Naive thymus-derived CD4-positive, alpha-beta T cell (primary cell): ENCODE results near the gene ENG. TPM values are rescaled to one million over a fixed set of nuclear protein-coding genes. Genes with fewer than 3 reads are reported as not detected.

Experiments used
- ATAC-seq: fragments of 150-1000 bp; cut with Tn5 transposase; 2 replicates; pipeline ENCODE4 v1.10.0; 2021; ENCODE audit warnings: mild to moderate bottlenecking, moderate library complexity
- CTCF ChIA-PET: fragments of 350-600 bp; sonication (Branson Sonifier 250); formaldehyde crosslinking; loops from one replicate; lab custom pipeline; 2021; ENCODE audit warnings: antibody characterized with exemption; lab: Charles Lee
- POLR2A ChIA-PET: fragments of 350-600 bp; sonication (Branson Sonifier 250); formaldehyde crosslinking; loops from one replicate; lab custom pipeline; 2021; ENCODE audit warnings: antibody characterized with exemption, inconsistent platforms; lab: Charles Lee
- DNase-seq, 9 donors: peaks; one replicate each; pipeline versions ENCODE4 v3.0.0 to v3.0.0-alpha.2; 2020 to 2022; ENCODE audit warnings: mixed read lengths in 1 of 9
- H3K27ac ChIP-seq: one replicate; pipeline ENCODE4 v1.7.0; 2013; ENCODE audit warnings: mild to moderate bottlenecking, low read depth, low read length, moderate library complexity
- H3K27me3 ChIP-seq, 2 donors: one replicate each; pipeline ENCODE4 v1.7.0; 2013; ENCODE audit warnings: low read length in 2 of 2, mild to moderate bottlenecking in 2 of 2, moderate library complexity in 2 of 2; ENCODE audit not compliant: control insufficient read depth in 2 of 2, insufficient read depth in 2 of 2
- H3K36me3 ChIP-seq, 3 experiments: 1 replicate in 2 of 3; 2 replicates in 1 of 3; pipeline ENCODE4 v1.7.0; 2013; ENCODE audit warnings: low read length in 3 of 3, mild to moderate bottlenecking in 3 of 3, moderate library complexity in 1 of 3; ENCODE audit not compliant: insufficient read depth in 3 of 3, control insufficient read depth in 2 of 3
- H3K4me1 ChIP-seq, 2 donors: one replicate each; pipeline ENCODE4 v1.7.0; 2013; ENCODE audit warnings: low read length in 2 of 2, mild to moderate bottlenecking in 2 of 2, moderate library complexity in 1 of 2; ENCODE audit not compliant: control insufficient read depth in 2 of 2, insufficient read depth in 2 of 2
- H3K4me3 ChIP-seq: 2 replicates; pipeline ENCODE4 v1.7.0; 2013; ENCODE audit warnings: mild to moderate bottlenecking, low read length
- H3K9me3 ChIP-seq, 3 experiments: 1 replicate in 2 of 3; 2 replicates in 1 of 3; pipeline ENCODE4 v1.7.0; 2013; ENCODE audit warnings: low read length in 3 of 3; ENCODE audit not compliant: control insufficient read depth in 2 of 3
- H3K27ac Mint-ChIP-seq, 9 donors: one replicate each; pipeline ENCODE4 v1.8.0; 2020 to 2022; ENCODE audit warnings: mixed read lengths in 9 of 9, mild to moderate bottlenecking in 8 of 9, moderate library complexity in 5 of 9, inconsistent platforms in 2 of 9
- H3K27me3 Mint-ChIP-seq, 5 donors: one replicate each; pipeline ENCODE4 v1.8.0; 2021 to 2022; ENCODE audit warnings: mixed read lengths in 5 of 5, mild to moderate bottlenecking in 1 of 5
- H3K36me3 Mint-ChIP-seq, 5 donors: one replicate each; pipeline ENCODE4 v1.8.0; 2020 to 2022; ENCODE audit warnings: mixed read lengths in 5 of 5, mild to moderate bottlenecking in 3 of 5, inconsistent platforms in 1 of 5
- H3K4me1 Mint-ChIP-seq, 7 donors: one replicate each; pipeline ENCODE4 v1.8.0; 2020 to 2022; ENCODE audit warnings: mixed read lengths in 7 of 7, mild to moderate bottlenecking in 3 of 7, inconsistent platforms in 1 of 7
- H3K4me3 Mint-ChIP-seq, 10 donors: one replicate each; pipeline ENCODE4 v1.8.0; 2020 to 2022; ENCODE audit warnings: mild to moderate bottlenecking in 10 of 10, mixed read lengths in 10 of 10, moderate library complexity in 6 of 10, inconsistent platforms in 2 of 10
- H3K9me3 Mint-ChIP-seq, 11 donors: one replicate each; pipeline ENCODE4 v1.8.0; 2020 to 2022; ENCODE audit warnings: mixed read lengths in 11 of 11, mild to moderate bottlenecking in 4 of 11, inconsistent platforms in 1 of 11, moderate library complexity in 1 of 11
- intact Hi-C, 2 donors: fragments of 100-400 bp; cut with micrococcal nuclease; formaldehyde crosslinking; loops; one replicate each; pipeline ENCODE4 v1.15.1; 2023
- polyA plus RNA-seq, 2 donors: library from polyadenylated mRNA; unstranded; fragments of 300-500 nt; fragmentation: Illumina TruSeq; gene quantifications; one replicate each; pipeline ENCODE4 v1.2.3, GENCODE V29; 2021
- total RNA-seq, 6 experiments: library from RNA in 5 of 6; stranded (reverse) in 5 of 6; gene quantifications; 1 replicate in 5 of 6; 2 replicates in 1 of 6; pipeline ENCODE4 v1.2.3 and lab custom pipeline; 2021 to 2026

Gene ENG
- total and polyA plus RNA-seq, 7 experiments from 2014 or later: 4.5 to 25.8 (median 11.2) TPM

- Histone ChIP-seq H3K27ac (no peak overlapping the region), H3K36me3 (peaks cover 0 to 89% (median 20%) of the 10 kb centered on the region in 3 experiments), H3K27me3 (no peaks in the 10 kb centered on the region), H3K4me1 (no peaks in the 10 kb centered on the region), H3K4me3 (no peak overlapping the region), H3K9me3 (no peaks in the 10 kb centered on the region)
- intact Hi-C loops: no loop called here
- POLR2A ChIA-PET: no interaction called here
- H3K4me1 Mint-ChIP-seq: peaks cover 3 to 8% (median 4%) of the 10 kb centered on the region in 7 donors
- H3K9me3 Mint-ChIP-seq: peaks cover 0 to 2% (median 0%) of the 10 kb centered on the region in 11 donors
- H3K36me3 Mint-ChIP-seq: peaks cover 0 to 19% (median 4%) of the 10 kb centered on the region in 5 donors
- no peak overlapping the region for H3K4me3 Mint-ChIP-seq
- no peaks in the 10 kb centered on the region for H3K27me3 Mint-ChIP-seq
- no peak overlapping the region for H3K27ac Mint-ChIP-seq
- ATAC-seq: no peak
- DNase-seq: no peak
- CTCF ChIA-PET: interaction anchor here (0.7 kb wide), 2 partner anchors 18 to 476 kb away, joined by 4 to 8 read pairs; no protein-coding TSS in a partner anchor
These were observed 43.9 kb downstream of the ENG start for GRCh38 chr9:127810378-127811187.

- ChIA-PET POLR2A (interaction anchor here (0.6 to 1.0 kb wide), 2 partner anchors 17 to 108 kb away, joined by 3 read pairs; no protein-coding TSS in a partner anchor), CTCF (interaction anchor here (0.6 to 1.3 kb wide), 2 partner anchors 74 to 257 kb away, joined by 4 to 5 read pairs; partner anchors contain the start of gene TOR2A)
- H3K9me3 Mint-ChIP-seq: peaks cover 0 to 2% (median 0%) of the 10 kb centered on the region in 11 donors
- no peak overlapping the region for H3K4me3 Mint-ChIP-seq
- Histone ChIP-seq H3K4me1 (no peaks in the 10 kb centered on the region), H3K36me3 (peaks cover 0 to 82% (median 15%) of the 10 kb centered on the region in 3 experiments), H3K27me3 (no peaks in the 10 kb centered on the region), H3K4me3 (no peak overlapping the region), H3K9me3 (no peaks in the 10 kb centered on the region), H3K27ac (no peak overlapping the region)
- no peak overlapping the region for H3K27ac Mint-ChIP-seq
- intact Hi-C loops: no loop called here
- H3K27me3 Mint-ChIP-seq: no peaks in the 10 kb centered on the region
- DNase-seq (no peak), ATAC-seq (peak; percentile 33)
- peaks cover 3 to 8% (median 4%) of the 10 kb centered on the region in 7 donors for H3K4me1 Mint-ChIP-seq
- peaks cover 0 to 19% (median 4%) of the 10 kb centered on the region in 5 donors for H3K36me3 Mint-ChIP-seq
These were observed 44.7 kb downstream of the ENG start for GRCh38 chr9:127809540-127810377.

- CTCF ChIA-PET: interaction anchor here (0.6 to 1.3 kb wide), 3 partner anchors 74 to 256 kb away, joined by 4 to 7 read pairs (median 5); partner anchors contain the start of gene TOR2A
- H3K4me1 ChIP-seq: peaks cover 4 to 5% of the 10 kb centered on the region in 2 donors
- peak overlapping the region in 1 of 9 donors; percentile 28 for H3K27ac Mint-ChIP-seq
- no peaks in the 10 kb centered on the region for H3K27me3 ChIP-seq
- no peak overlapping the region for H3K27ac ChIP-seq
- H3K36me3 Mint-ChIP-seq: peaks cover 0 to 19% (median 4%) of the 10 kb centered on the region in 5 donors
- H3K36me3 ChIP-seq: peaks cover 0 to 76% (median 14%) of the 10 kb centered on the region in 3 experiments
- POLR2A ChIA-PET: interaction anchor here (0.6 to 1.0 kb wide), 4 partner anchors 9 to 109 kb away, joined by 3 to 5 read pairs (median 3); no protein-coding TSS in a partner anchor
- DNase-seq (no peak), ATAC-seq (no peak)
- no peaks in the 10 kb centered on the region for H3K27me3 Mint-ChIP-seq
- H3K4me1 Mint-ChIP-seq: peaks cover 3 to 15% (median 8%) of the 10 kb centered on the region in 7 donors
- no peak overlapping the region for H3K4me3 Mint-ChIP-seq
- no peak overlapping the region for H3K4me3 ChIP-seq
- intact Hi-C loops: no loop called here
- H3K9me3 ChIP-seq: no peaks in the 10 kb centered on the region
- H3K9me3 Mint-ChIP-seq: peaks cover 0 to 2% (median 0%) of the 10 kb centered on the region in 11 donors
These were observed 45.4 kb downstream of the ENG start for GRCh38 chr9:127809002-127809539.

DNA sequence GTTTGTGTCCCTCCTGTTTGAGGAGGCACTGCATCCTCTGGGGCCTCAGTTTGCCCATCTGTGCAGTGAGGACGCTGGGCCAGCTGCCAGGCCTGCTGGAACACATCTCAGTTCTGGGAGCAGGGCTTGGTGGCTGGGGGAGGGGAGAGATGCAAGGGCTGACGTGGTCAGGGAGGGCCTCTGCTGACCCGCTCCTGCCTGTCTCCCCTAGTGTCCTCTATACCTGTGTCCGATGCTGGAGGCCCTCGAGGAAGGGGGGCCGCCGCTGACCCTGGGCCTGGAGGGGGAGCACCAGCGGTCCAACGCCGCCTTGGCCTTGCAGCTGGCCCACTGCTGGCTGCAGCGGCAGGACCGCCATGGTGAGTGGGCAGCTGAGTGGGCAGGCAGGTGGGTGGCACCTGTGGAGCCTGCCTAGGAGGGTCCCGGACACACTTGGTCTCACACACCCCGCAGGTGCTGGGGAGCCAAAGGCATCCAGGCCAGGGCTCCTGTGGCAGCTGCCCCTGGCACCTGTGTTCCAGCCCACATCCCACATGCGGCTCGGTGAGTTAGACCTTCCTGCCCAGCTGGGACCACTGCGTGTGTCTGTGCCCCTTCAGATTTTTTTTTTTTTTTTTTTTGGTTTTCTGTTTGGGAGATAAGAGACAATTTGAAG lies 46.0 kb downstream of the ENG start:
- DNase-seq (no peak), ATAC-seq (no peak)
- Mint-ChIP-seq H3K36me3 (peaks cover 0 to 19% (median 4%) of the 10 kb centered on the region in 5 donors), H3K4me1 (peaks cover 3 to 20% (median 12%) of the 10 kb centered on the region in 7 donors), H3K9me3 (peaks cover 0 to 2% (median 0%) of the 10 kb centered on the region in 11 donors), H3K4me3 (no peak overlapping the region), H3K27me3 (no peaks in the 10 kb centered on the region), H3K27ac (no peak overlapping the region)
- ChIA-PET CTCF (interaction anchor here (0.6 to 1.3 kb wide), 3 partner anchors 73 to 256 kb away, joined by 4 to 7 read pairs (median 5); partner anchors contain the start of gene TOR2A), POLR2A (interaction anchor here (0.6 to 1.0 kb wide), 3 partner anchors 10 to 87 kb away, joined by 3 to 5 read pairs (median 3); no protein-coding TSS in a partner anchor)
- H3K4me3 ChIP-seq: no peak overlapping the region
- H3K36me3 ChIP-seq: peaks cover 0 to 70% (median 14%) of the 10 kb centered on the region in 3 experiments
- no peaks in the 10 kb centered on the region for H3K27me3 ChIP-seq
- intact Hi-C loops: no loop called here
- no peak overlapping the region for H3K27ac ChIP-seq
- H3K9me3 ChIP-seq: no peaks in the 10 kb centered on the region
- H3K4me1 ChIP-seq: peaks cover 10 to 11% of the 10 kb centered on the region in 2 donors

GRCh38 chr9:127806871-127807270 lies 47.6 kb downstream of the ENG start:
- POLR2A ChIA-PET: no interaction called here
- H3K9me3 ChIP-seq: no peaks in the 10 kb centered on the region
- H3K36me3 ChIP-seq: peaks cover 0 to 62% (median 14%) of the 10 kb centered on the region in 3 experiments
- DNase-seq (no peak), ATAC-seq (no peak)
- no peaks in the 10 kb centered on the region for H3K27me3 Mint-ChIP-seq
- CTCF ChIA-PET: interaction anchor here (1.2 kb wide), 1 partner anchor 63 kb away, joined by 4 read pairs; no protein-coding TSS in a partner anchor
- H3K4me3 ChIP-seq: no peak overlapping the region
- peaks cover 12 to 17% of the 10 kb centered on the region in 2 donors for H3K4me1 ChIP-seq
- H3K36me3 Mint-ChIP-seq: peaks cover 0 to 10% (median 4%) of the 10 kb centered on the region in 5 donors
- H3K27ac Mint-ChIP-seq: peak overlapping the region in 1 of 9 donors; percentile 63
- no peak overlapping the region for H3K27ac ChIP-seq
- intact Hi-C loops: no loop called here
- no peak overlapping the region for H3K4me3 Mint-ChIP-seq
- peaks cover 4 to 23% (median 17%) of the 10 kb centered on the region in 7 donors for H3K4me1 Mint-ChIP-seq
- no peaks in the 10 kb centered on the region for H3K27me3 ChIP-seq
- H3K9me3 Mint-ChIP-seq: peaks cover 0 to 2% (median 0%) of the 10 kb centered on the region in 11 donors
